ENCODE data around the gene ZNF224.

DNA sequence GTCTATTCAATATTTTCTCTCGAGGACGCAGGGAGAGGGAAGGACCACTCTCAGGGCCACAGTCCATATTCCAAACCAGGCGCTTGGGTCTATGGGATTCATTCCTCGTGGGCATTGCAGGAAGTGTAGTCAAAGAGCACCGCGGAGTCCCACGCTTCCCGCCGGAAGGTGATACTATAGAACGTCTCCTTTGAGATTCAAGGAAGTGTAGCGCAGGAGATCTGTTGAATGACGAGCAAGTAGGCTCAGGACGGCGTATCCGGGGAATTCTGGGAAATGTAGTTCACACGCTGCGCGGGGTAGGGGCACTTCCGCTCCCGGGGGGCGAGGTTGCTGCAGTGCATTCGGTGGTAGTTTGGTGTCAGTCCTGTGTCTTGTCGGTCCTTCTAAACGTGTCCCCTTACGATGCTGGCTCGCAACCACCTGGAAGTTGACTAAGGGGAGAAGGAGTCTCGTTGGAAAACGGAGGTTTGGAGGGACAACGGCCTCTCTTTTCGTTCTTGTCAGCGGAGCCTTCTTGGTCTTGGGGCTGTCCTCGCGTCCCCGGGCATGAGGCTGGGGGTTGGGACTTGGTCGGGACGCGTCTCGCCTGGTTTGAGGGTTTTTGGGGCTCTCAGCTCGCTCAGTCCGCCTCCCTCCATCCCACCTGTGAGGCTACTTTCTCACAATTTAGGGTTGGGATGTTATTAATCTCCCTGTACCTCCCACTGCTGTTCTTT, 22.2 kb upstream of the ZNF224 start, which contains the start of gene ZNF284:
- TF ChIP-seq, protein P1, sequence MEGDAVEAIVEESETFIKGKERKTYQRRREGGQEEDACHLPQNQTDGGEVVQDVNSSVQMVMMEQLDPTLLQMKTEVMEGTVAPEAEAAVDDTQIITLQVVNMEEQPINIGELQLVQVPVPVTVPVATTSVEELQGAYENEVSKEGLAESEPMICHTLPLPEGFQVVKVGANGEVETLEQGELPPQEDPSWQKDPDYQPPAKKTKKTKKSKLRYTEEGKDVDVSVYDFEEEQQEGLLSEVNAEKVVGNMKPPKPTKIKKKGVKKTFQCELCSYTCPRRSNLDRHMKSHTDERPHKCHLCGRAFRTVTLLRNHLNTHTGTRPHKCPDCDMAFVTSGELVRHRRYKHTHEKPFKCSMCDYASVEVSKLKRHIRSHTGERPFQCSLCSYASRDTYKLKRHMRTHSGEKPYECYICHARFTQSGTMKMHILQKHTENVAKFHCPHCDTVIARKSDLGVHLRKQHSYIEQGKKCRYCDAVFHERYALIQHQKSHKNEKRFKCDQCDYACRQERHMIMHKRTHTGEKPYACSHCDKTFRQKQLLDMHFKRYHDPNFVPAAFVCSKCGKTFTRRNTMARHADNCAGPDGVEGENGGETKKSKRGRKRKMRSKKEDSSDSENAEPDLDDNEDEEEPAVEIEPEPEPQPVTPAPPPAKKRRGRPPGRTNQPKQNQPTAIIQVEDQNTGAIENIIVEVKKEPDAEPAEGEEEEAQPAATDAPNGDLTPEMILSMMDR (IDR thresholded peaks at IDR 0.05) = no peak
- no peak for TF ChIP-seq POLR2A (IDR thresholded peaks at IDR 0.05)
